ENCODE measurements around the gene CD46.

CD46 gene

GRCh38 chr1:207817778-207818751 lies 66.2 kb downstream of the CD46 start:
- no peak for DNase-seq

- no peak for DNase-seq
Measured at GRCh38 chr1:207818971-207819451, 67.2 kb downstream of the CD46 start.

GRCh38 chr1:207820568-207821463 lies 69.0 kb downstream of the CD46 start:
- DNase-seq, result no peak

GRCh38 chr1:207821464-207822045 lies 69.7 kb downstream of the CD46 start:
- DNase-seq, result no peak

GRCh38 chr1:207822124-207822601 lies 70.3 kb downstream of the CD46 start:
- no peak for DNase-seq

GRCh38 chr1:207822602-207823451 lies 71.0 kb downstream of the CD46 start:
- peak; percentile 93 to 95 for DNase-seq

- no peak for DNase-seq
Measured at GRCh38 chr1:207823531-207823879, 71.7 kb downstream of the CD46 start.

- DNase-seq, result peak; percentile 55 to 81
Measured at GRCh38 chr1:207823880-207824566, 72.2 kb downstream of the CD46 start.

- no peak for DNase-seq
Measured at GRCh38 chr1:207824691-207825408, 73.0 kb downstream of the CD46 start.

- no peak for DNase-seq
Measured at GRCh38 chr1:207825409-207825695, 73.5 kb downstream of the CD46 start.

GRCh38 chr1:207825719-207826556 lies 74.1 kb downstream of the CD46 start:
- no peak for DNase-seq

- no peak for DNase-seq
Measured at GRCh38 chr1:207826557-207827487, 75.0 kb downstream of the CD46 start.

- no peak for DNase-seq
Measured at GRCh38 chr1:207827488-207827830, 75.6 kb downstream of the CD46 start.

- DNase-seq, result no peak
Measured at GRCh38 chr1:207828046-207828445, 76.2 kb downstream of the CD46 start.

- DNase-seq, result peak in 1 of 2 experiments; percentile 51
Measured at GRCh38 chr1:207828485-207829158, 76.8 kb downstream of the CD46 start.

- DNase-seq, result no peak
Measured at GRCh38 chr1:207829576-207829975, 77.7 kb downstream of the CD46 start.

- DNase-seq, result no peak
Measured at GRCh38 chr1:207830788-207831187, 78.9 kb downstream of the CD46 start.
